Tibial artery (tissue), 4 donors: ENCODE results near the gene GPAT3.

Source experiments
- DNase-seq, 2 donors: peaks; one replicate each; pipeline ENCODE4 v3.0.0-alpha.2; 2019
- H3K27ac ChIP-seq, 2 donors: fragments of 200-600 bp; sonication (generic) in 1 of 2; 1 replicate in 1 of 2; 2 replicates in 1 of 2; pipeline ENCODE4 v1.5.1; 2018 to 2019; ENCODE audit warnings: mild to moderate bottlenecking in 1 of 2
- H3K27me3 ChIP-seq, 2 donors: fragments of 200-600 bp; sonication (generic) in 1 of 2; one replicate each; pipeline versions ENCODE4 v1.5.1 to v1.6.0; 2016 to 2019
- H3K36me3 ChIP-seq, 3 donors: fragments of 200-600 bp; sonication (generic) in 2 of 3; one replicate each; pipeline ENCODE4 v1.5.1; 2016 to 2019; ENCODE audit warnings: mild to moderate bottlenecking in 2 of 3
- H3K4me1 ChIP-seq, 4 donors: fragments of 200-600 bp; sonication (generic) in 2 of 4; 1 replicate in 3 of 4; 2 replicates in 1 of 4; pipeline ENCODE4 v1.5.1; 2016 to 2019
- H3K4me3 ChIP-seq, 2 donors: fragments of 200-600 bp; sonication (generic) in 1 of 2; 1 replicate in 1 of 2; 2 replicates in 1 of 2; pipeline ENCODE4 v1.5.1; 2018 to 2019; ENCODE audit warnings: mild to moderate bottlenecking in 2 of 2
- H3K9me3 ChIP-seq, 3 donors: fragments of 200-600 bp; sonication (generic) in 1 of 3; one replicate each; pipeline ENCODE4 v1.5.1; 2016 to 2019
- CTCF ChIP-seq, 2 experiments: fragments of 200-600 bp in 1 of 2; fragments of 450-650 bp in 1 of 2; IDR thresholded peaks; one replicate each; pipeline ENCODE4 v1.5.1; 2017 to 2019; ENCODE audit warnings: antibody characterized with exemption in 2 of 2, mild to moderate bottlenecking in 1 of 2, moderate library complexity in 1 of 2
- intact Hi-C: fragments of 100-400 bp; cut with DNase I; formaldehyde crosslinking; loops from one replicate; pipeline ENCODE4 v1.15.0; 2023; ENCODE audit warnings: low total_unique reads

Gene GPAT3

GRCh38 chr4:83605744-83606172, 69.8 kb downstream of the GPAT3 start:
- no peak for DNase-seq
- Histone ChIP-seq H3K27ac (no peak overlapping the region), H3K36me3 (no peaks in the 10 kb centered on the region), H3K27me3 (no peaks in the 10 kb centered on the region), H3K4me1 (no peaks in the 10 kb centered on the region), H3K9me3 (peaks cover 0 to 2% (median 0%) of the 10 kb centered on the region in 3 donors), H3K4me3 (no peak overlapping the region)
- no peak for TF ChIP-seq CTCF (IDR thresholded peaks at IDR 0.05)
- intact Hi-C loops = no loop called here

- no peak overlapping the region for H3K4me3 ChIP-seq
- H3K36me3 ChIP-seq = no peaks in the 10 kb centered on the region
- no peak for TF ChIP-seq CTCF (IDR thresholded peaks at IDR 0.05)
- no peaks in the 10 kb centered on the region for H3K27me3 ChIP-seq
- peaks cover 0 to 5% (median 0%) of the 10 kb centered on the region in 3 donors for H3K9me3 ChIP-seq
- H3K4me1 ChIP-seq = no peaks in the 10 kb centered on the region
- intact Hi-C loops = no loop called here
- H3K27ac ChIP-seq = no peak overlapping the region
- DNase-seq = no peak
These were observed 70.6 kb downstream of the GPAT3 start for GRCh38 chr4:83606460-83606859.

GRCh38 chr4:83606898-83607297, 71.0 kb downstream of the GPAT3 start:
- no peaks in the 10 kb centered on the region for H3K36me3 ChIP-seq
- no peak for DNase-seq
- H3K27me3 ChIP-seq = no peaks in the 10 kb centered on the region
- peaks cover 0 to 5% (median 2%) of the 10 kb centered on the region in 3 donors for H3K9me3 ChIP-seq
- H3K27ac ChIP-seq = no peak overlapping the region
- no peaks in the 10 kb centered on the region for H3K4me1 ChIP-seq
- TF ChIP-seq CTCF (IDR thresholded peaks at IDR 0.05) = no peak
- intact Hi-C loops = no loop called here
- no peak overlapping the region for H3K4me3 ChIP-seq

GRCh38 chr4:83609365-83609764, 73.5 kb downstream of the GPAT3 start:
- H3K4me3 ChIP-seq = no peak overlapping the region
- no peak for DNase-seq
- no peaks in the 10 kb centered on the region for H3K4me1 ChIP-seq
- no peak for TF ChIP-seq CTCF (IDR thresholded peaks at IDR 0.05)
- no peak overlapping the region for H3K27ac ChIP-seq
- peaks cover 0 to 23% (median 22%) of the 10 kb centered on the region in 3 donors for H3K9me3 ChIP-seq
- H3K27me3 ChIP-seq = no peaks in the 10 kb centered on the region
- H3K36me3 ChIP-seq = no peaks in the 10 kb centered on the region
- intact Hi-C loops = no loop called here

GRCh38 chr4:83610729-83611128, 74.8 kb downstream of the GPAT3 start:
- H3K27me3 ChIP-seq = no peaks in the 10 kb centered on the region
- TF ChIP-seq CTCF (IDR thresholded peaks at IDR 0.05) = no peak
- H3K4me1 ChIP-seq = no peaks in the 10 kb centered on the region
- H3K9me3 ChIP-seq = peaks cover 0 to 31% (median 31%) of the 10 kb centered on the region in 3 donors
- no peaks in the 10 kb centered on the region for H3K36me3 ChIP-seq
- no peak overlapping the region for H3K27ac ChIP-seq
- DNase-seq = no peak
- intact Hi-C loops = no loop called here
- H3K4me3 ChIP-seq = no peak overlapping the region

GRCh38 chr4:83613023-83613422, 77.1 kb downstream of the GPAT3 start:
- no peak overlapping the region for H3K27ac ChIP-seq
- no peak overlapping the region for H3K4me3 ChIP-seq
- DNase-seq = no peak
- no peaks in the 10 kb centered on the region for H3K4me1 ChIP-seq
- peaks cover 0 to 31% (median 31%) of the 10 kb centered on the region in 3 donors for H3K9me3 ChIP-seq
- H3K36me3 ChIP-seq = no peaks in the 10 kb centered on the region
- intact Hi-C loops = no loop called here
- H3K27me3 ChIP-seq = no peaks in the 10 kb centered on the region
- TF ChIP-seq CTCF (IDR thresholded peaks at IDR 0.05) = no peak
